B cell (primary cell): Measurements from ENCODE around the gene CNN1. TPM values are rescaled to one million over a fixed set of nuclear protein-coding genes. Genes with fewer than 3 reads are reported as not detected.

Source experiments
- ATAC-seq: fragments of 200-7000 bp; cut with Tn5 transposase; one replicate; pipeline ENCODE4 v1.10.0; 2021; ENCODE audit warnings: low read depth, mild to moderate bottlenecking, moderate number of reproducible peaks, moderate library complexity
- CTCF ChIA-PET: fragments of 350-600 bp; sonication (Branson Sonifier 250); formaldehyde crosslinking; loops from one replicate; lab custom pipeline; 2021; ENCODE audit warnings: antibody characterized with exemption, inconsistent platforms; lab: Charles Lee
- POLR2A ChIA-PET: fragments of 350-600 bp; sonication (Branson Sonifier 250); formaldehyde crosslinking; loops from one replicate; lab custom pipeline; 2021; ENCODE audit warnings: antibody characterized with exemption; lab: Charles Lee
- DNase-seq: peaks from one replicate; pipeline ENCODE4 v3.0.0; 2013
- H2AFZ ChIP-seq: 2 replicates; pipeline ENCODE4 v1.6.1; 2012; ENCODE audit warnings: mild to moderate bottlenecking, low read depth, low read length; ENCODE audit not compliant: insufficient read depth, poor library complexity, severe bottlenecking
- H3K27ac ChIP-seq, 2 donors: 1 replicate in 1 of 2; 2 replicates in 1 of 2; pipeline ENCODE4 v1.5.1; 2012 to 2013; ENCODE audit warnings: low read length in 2 of 2, mild to moderate bottlenecking in 2 of 2, moderate library complexity in 1 of 2
- H3K27me3 ChIP-seq, 4 experiments: fragments of 200-600 bp in 1 of 4; sonication (generic) in 1 of 4; replicated peaks in 1 of 4; 1 replicate in 2 of 4; 2 replicates in 2 of 4; pipeline versions ENCODE4 v1.6.1 to v1.7.0; 2013 to 2016; ENCODE audit warnings: low read length in 3 of 4, mild to moderate bottlenecking in 2 of 4, mixed read lengths in 1 of 4, moderate library complexity in 1 of 4; ENCODE audit not compliant: insufficient read depth in 4 of 4, control insufficient read depth in 3 of 4; ENCODE audit errors: control extremely low read depth in 1 of 4
- H3K36me3 ChIP-seq, 2 experiments: replicated peaks in 1 of 2; 1 replicate in 1 of 2; 2 replicates in 1 of 2; pipeline versions ENCODE4 v1.6.1 to v1.7.1; 2013; ENCODE audit warnings: low read length in 1 of 2; ENCODE audit not compliant: insufficient read depth in 2 of 2, control insufficient read depth in 1 of 2; ENCODE audit errors: control extremely low read depth in 1 of 2, extremely low read depth in 1 of 2
- H3K4me1 ChIP-seq, 2 donors: fragments of 200-600 bp in 1 of 2; sonication (generic) in 1 of 2; 1 replicate in 1 of 2; 2 replicates in 1 of 2; pipeline versions ENCODE4 v1.5.1 to v1.6.1; 2013 to 2017; ENCODE audit warnings: low read length in 2 of 2; ENCODE audit not compliant: control insufficient read depth in 2 of 2, insufficient read depth in 2 of 2
- H3K4me2 ChIP-seq: replicated peaks from 2 replicates; pipeline ENCODE3; 2012; ENCODE audit warnings: mild to moderate bottlenecking, low read depth, low read length; ENCODE audit not compliant: poor library complexity, severe bottlenecking
- H3K4me3 ChIP-seq, 5 experiments: fragments of 200-600 bp in 1 of 5; sonication (generic) in 1 of 5; 1 replicate in 3 of 5; 2 replicates in 2 of 5; pipeline versions ENCODE4 v1.5.1 to v1.7.0; 2011 to 2016; ENCODE audit warnings: low read length in 4 of 5, mild to moderate bottlenecking in 4 of 5, low read depth in 2 of 5, control low read depth in 1 of 5, moderate library complexity in 1 of 5; ENCODE audit not compliant: insufficient read depth in 1 of 5; ENCODE audit errors: control extremely low read depth in 1 of 5, extremely low read depth in 1 of 5
- H3K79me2 ChIP-seq: fragments of 200-600 bp; sonication (generic); one replicate; pipeline ENCODE4 v1.6.0; 2016; ENCODE audit warnings: low read length; ENCODE audit not compliant: control insufficient read depth, insufficient read depth
- H3K9ac ChIP-seq: fragments of 200-600 bp; sonication (generic); 2 replicates; pipeline ENCODE4 v1.6.1; 2017; ENCODE audit warnings: mild to moderate bottlenecking, low read length, moderate library complexity
- H3K9me3 ChIP-seq, 3 donors: one replicate each; pipeline versions ENCODE4 v1.6.1 to v1.7.1; 2013; ENCODE audit warnings: low read length in 2 of 3; ENCODE audit not compliant: control insufficient read depth in 2 of 3, insufficient read depth in 1 of 3; ENCODE audit errors: control extremely low read depth in 1 of 3
- H4K20me1 ChIP-seq: 2 replicates; pipeline ENCODE4 v1.6.0; 2012; ENCODE audit warnings: mild to moderate bottlenecking, low read length; ENCODE audit not compliant: insufficient read depth, control insufficient read depth, poor library complexity, severe bottlenecking
- H3K27ac Mint-ChIP-seq: one replicate; pipeline ENCODE4 v1.8.0; 2021; ENCODE audit warnings: mixed read lengths
- H3K27me3 Mint-ChIP-seq: one replicate; pipeline ENCODE4 v1.8.0; 2021; ENCODE audit warnings: mixed read lengths
- H3K4me1 Mint-ChIP-seq: one replicate; pipeline ENCODE4 v1.8.0; 2021; ENCODE audit warnings: mixed read lengths
- H3K4me3 Mint-ChIP-seq: one replicate; pipeline ENCODE4 v1.8.0; 2021; ENCODE audit warnings: mixed read lengths
- H3K9me3 Mint-ChIP-seq: one replicate; pipeline ENCODE4 v1.8.0; 2022; ENCODE audit warnings: mixed read lengths; ENCODE audit not compliant: insufficient read depth
- CTCF ChIP-seq: fragments of 200-600 bp; IDR thresholded peaks from one replicate; pipeline ENCODE4 v1.8.0; 2022; ENCODE audit warnings: antibody characterized with exemption, mild to moderate bottlenecking
- EZH2 ChIP-seq: IDR thresholded peaks from 2 replicates; pipeline ENCODE4 v1.6.1; 2012; ENCODE audit warnings: borderline replicate concordance, low read depth, mild to moderate bottlenecking, moderate library complexity, low read length; ENCODE audit not compliant: insufficient read depth, poor library complexity, severe bottlenecking
- WGBS: methylation state at CpG from one replicate; pipeline ENCODE4 v1.1.5; 2013; ENCODE audit warnings: missing lambda C conversion rate; ENCODE audit not compliant: insufficient coverage; 5-methylcytosine and 5-hydroxymethylcytosine counted together
- intact Hi-C: fragments of 100-400 bp; cut with micrococcal nuclease; formaldehyde crosslinking; loops from one replicate; pipeline ENCODE4 v1.10.0; 2022
- polyA minus RNA-seq: library from RNA; depleted of rRNA, polyadenylated mRNA; stranded (reverse); fragments of >200 nt; gene quantifications from 2 replicates; pipeline ENCODE4 v1.2.3, GENCODE V29; 2012
- polyA plus RNA-seq: library from polyadenylated mRNA; depleted of rRNA; stranded (reverse); fragments of >200 nt; gene quantifications from 2 replicates; pipeline ENCODE4 v1.2.3, GENCODE V29; 2012
- total RNA-seq, 2 donors: library from RNA; stranded (reverse); fragments of 120-200 nt in 1 of 2; gene quantifications; 1 replicate in 1 of 2; 2 replicates in 1 of 2; pipeline versions ENCODE4 v1.2.3 to v1.2.4, GENCODE V29; 2013 to 2022

Gene CNN1
- total RNA-seq (not detected in 2 replicates), polyA plus RNA-seq (not detected in 2 replicates), polyA minus RNA-seq (0.78 TPM in 1 of 2 replicates, not detected in the other)
- 2.2 TPM for total RNA-seq (2013)

DNA sequence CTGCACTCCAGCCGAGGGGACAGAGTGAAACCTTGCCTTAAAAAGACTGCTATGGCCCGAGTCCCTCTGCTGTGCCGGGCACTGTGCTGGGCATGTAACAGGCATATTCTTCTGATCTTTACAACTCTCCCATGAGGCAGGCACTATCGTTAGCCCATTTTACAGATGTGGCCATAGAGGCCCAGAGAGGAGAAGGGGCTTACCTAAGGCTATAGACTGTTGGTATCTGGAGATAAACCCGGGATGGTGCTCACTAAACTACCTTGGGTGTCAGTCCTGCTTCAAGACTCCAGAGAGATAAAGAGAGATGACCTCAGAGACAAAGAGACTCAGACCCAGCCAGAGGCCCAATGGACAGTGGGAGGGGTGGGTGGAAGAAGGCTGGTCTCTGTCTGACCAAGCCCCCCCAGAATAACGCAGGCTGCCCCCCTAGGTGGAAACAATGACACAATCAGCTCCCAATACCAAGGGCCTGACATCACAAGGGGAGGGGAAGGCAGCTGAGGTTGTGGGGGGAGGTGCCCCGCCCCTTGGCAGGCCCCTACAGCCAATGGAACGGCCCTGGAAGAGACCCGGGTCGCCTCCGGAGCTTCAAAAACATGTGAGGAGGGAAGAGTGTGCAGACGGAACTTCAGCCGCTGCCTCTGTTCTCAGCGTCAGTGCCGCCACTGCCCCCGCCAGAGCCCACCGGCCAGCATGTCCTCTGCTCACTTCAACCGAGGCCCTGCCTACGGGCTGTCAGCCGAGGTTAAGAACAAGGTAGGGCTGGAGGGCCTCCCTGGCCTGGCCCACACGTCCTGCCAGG lies at the start of gene CNN1:
Gene CNN1 (plus strand): TSS at position 620 of the 805 bp plus-strand sequence. CDS start 77 bp downstream, at position 697.
- WGBS, result 44% methylated on average over 16 of the region's 21 CpGs

More for the DNA sequence above, at the start of gene CNN1:
- ChIA-PET POLR2A (no interaction called here), CTCF (interaction anchor here (0.8 to 0.9 kb wide), 2 partner anchors 20 to 47 kb away, joined by 4 to 5 read pairs; partner anchors contain the start of gene ELOF1)
- no peak within 1 kb of the TSS for H3K4me3 Mint-ChIP-seq
- no peak for DNase-seq
- peaks cover 0 to 33% (median 12%) of the 10 kb centered on the region in 4 experiments for H3K27me3 ChIP-seq
- no peaks in the 10 kb centered on the region for H4K20me1 ChIP-seq
- no peak within 1 kb of the TSS for H3K4me2 ChIP-seq
- no peak within 1 kb of the TSS for H2AFZ ChIP-seq
- H3K79me2 ChIP-seq, result no peaks in the 10 kb centered on the region
- ATAC-seq, result no peak
- H3K27me3 Mint-ChIP-seq, result peaks cover 13% of the 10 kb centered on the region
- H3K9ac ChIP-seq, result no peak within 1 kb of the TSS
- intact Hi-C loops, result no loop called here
- H3K4me1 Mint-ChIP-seq, result peaks cover 22% of the 10 kb centered on the region
- no peak within 1 kb of the TSS for H3K4me3 ChIP-seq
- H3K9me3 ChIP-seq, result no peaks in the 10 kb centered on the region
- peaks cover 24 to 33% of the 10 kb centered on the region in 2 donors for H3K4me1 ChIP-seq
- no peak within 1 kb of the TSS for H3K27ac Mint-ChIP-seq
- H3K36me3 ChIP-seq, result no peaks in the 10 kb centered on the region
- no peaks in the 10 kb centered on the region for H3K9me3 Mint-ChIP-seq
- TF ChIP-seq CTCF, result no peak
- TF ChIP-seq EZH2, result no peak
- H3K27ac ChIP-seq, result no peak within 1 kb of the TSS
